Skin of body (tissue), 2 donors: ENCODE results near the gene USHBP1. TPM values are rescaled to one million over a fixed set of nuclear protein-coding genes. Genes with fewer than 3 reads are reported as not detected.
A peak's percentile ranks its signal among the peaks of the same experiment; 100 is the strongest.

Experiments
- DNase-seq: peaks from one replicate; lab custom pipeline; 2025; lab: John Stamatoyannopoulos, UW
- total RNA-seq: library from RNA; depleted of rRNA; stranded (reverse); fragments of >200 nt; gene quantifications from one replicate; pipeline ENCODE4 v1.2.3, GENCODE V29; 2014

Gene USHBP1
- total RNA-seq, 1 donor from 2014 or later, result 2.0 TPM

DNA sequence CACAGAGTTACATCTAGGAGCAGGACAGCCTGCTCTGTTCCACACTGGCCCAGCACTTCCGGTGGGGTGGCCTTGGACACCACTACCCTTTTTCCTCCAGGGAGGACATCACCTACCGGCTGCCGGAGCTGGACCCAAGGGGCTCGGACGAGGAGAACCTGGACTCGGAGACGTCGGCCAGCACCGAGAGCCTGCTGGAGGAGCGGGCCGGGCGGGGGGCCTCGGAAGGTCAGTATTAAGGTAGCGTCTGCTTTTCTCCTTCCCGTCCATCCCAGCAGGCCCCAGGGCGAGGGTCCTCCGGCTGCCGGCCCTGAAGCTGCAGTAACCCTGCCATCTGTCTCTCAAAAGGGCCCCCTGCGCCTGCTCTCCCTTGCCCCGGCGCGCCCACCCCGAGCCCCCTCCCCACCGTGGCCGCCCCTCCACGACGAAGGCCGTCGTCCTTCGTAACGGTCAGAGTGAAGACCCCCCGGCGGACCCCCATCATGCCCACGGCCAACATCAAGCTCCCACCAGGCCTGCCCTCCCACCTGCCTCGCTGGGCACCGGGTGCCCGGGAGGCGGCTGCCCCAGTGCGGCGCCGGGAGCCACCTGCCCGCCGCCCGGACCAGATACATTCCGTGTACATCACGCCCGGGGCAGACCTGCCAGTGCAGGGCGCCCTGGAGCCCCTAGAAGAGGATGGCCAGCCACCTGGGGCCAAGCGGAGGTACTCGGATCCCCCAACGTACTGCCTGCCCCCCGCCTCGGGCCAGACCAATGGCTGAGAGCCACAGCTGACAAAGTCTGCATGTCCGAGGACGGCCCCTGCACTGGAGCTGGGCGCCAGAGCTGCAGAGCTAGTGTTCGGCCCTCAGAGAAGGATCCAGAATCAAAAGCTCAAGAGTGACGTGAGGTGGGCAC, 52.7 kb downstream of the USHBP1 start:
- no peak for DNase-seq

DNA sequence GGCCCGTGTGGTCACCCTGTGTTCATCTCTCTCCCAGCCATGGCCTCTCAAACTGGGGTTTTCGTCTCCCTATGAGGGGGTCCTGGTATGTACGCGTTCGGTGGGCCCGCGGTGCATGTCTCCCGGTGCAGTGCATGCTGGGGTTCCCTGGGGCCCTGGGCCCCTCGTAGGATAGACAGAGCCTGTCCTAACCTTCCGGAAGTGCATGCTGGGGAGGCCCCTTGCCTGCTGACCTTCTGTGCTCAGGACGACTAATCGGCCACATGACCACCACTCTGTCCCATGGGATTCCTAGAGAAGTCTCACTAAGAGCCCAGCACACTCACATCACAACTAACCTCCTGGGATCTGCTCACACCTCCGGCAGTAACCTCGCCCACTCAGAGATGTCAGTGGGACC, 54.2 kb downstream of the USHBP1 start:
- DNase-seq, result no peak

DNA sequence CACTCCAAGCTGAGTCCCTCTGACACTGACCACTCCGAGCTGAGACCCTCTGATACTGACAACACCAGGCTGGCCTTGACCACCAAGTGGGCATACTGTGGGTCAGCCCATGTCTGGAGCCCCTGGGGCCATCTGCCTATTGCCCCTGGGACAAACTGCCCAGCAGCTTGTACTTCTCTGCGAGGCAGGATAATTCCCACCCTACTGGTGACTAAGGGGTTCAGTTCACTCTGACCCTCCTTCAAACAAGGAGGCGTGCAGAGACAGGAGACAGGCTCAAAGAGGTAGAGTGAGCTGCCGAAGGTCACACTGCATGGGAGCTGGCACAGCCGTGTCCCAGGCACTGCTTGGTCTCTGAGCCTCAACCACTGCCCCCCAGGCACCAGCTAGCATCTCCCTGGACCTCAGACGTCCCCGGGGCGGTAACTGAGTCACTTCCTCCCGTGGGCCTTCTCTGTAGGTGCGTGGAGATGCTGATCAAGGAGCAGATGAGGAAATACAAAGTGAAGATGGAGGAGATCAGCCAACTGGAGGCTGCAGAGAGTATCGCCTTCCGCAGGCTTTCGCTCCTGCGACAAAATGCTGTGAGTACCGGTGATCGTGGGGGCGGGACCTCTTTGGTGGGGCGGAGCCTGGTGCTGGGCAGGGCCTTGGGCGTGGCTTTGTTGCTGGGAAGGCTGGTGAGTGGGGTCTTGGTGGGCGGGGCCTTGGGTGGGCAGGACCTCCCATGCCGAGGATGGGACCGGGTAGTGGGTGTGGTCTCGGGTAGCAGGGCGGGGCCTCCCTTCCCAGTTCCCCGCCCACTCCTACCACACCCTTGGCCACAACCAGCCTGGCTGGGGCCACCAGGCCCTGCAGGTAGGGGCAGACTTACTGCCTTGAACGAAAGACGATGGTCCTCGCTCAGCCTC, 55.2 kb downstream of the USHBP1 start:
- DNase-seq, result no peak

DNA sequence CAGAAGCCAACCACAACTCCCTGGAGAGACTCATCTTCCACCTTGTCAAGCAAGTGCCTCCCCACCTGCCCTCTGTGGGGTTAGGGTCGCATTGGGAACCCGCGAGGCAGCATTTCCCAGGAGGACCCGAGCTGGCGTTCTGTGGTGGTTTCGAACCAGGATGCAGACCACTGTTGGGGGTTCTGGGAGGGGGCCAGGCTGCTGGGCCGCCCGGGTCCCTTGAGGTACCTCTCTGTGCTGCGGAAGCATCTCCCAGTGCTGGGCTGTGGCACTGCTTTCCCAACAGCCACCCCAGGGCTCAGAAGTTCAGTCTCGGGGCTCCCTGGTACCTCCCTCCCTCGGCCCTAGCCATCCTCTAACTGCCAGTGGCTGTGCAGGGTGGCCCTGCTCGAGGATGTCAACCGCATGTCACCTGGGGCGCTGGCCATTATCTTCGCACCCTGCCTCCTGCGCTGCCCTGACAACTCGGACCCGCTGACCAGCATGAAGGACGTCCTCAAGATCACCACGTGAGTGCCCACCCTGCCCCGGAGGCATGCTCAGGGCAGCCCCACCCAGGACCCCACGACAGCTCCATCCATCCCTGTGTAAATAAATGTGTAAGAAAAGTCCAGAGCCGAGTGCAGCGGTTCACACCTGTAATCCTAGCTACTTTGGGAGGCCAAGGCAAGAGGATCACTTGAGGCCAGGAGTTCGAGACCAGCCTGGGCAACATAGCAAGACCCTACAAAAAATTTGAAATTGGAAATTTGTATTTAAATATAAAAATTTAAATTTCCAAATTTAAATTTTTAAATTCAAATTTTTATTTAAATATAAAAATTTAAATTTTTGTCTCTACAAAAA, 57.6 kb downstream of the USHBP1 start:
- DNase-seq, result no peak

DNA sequence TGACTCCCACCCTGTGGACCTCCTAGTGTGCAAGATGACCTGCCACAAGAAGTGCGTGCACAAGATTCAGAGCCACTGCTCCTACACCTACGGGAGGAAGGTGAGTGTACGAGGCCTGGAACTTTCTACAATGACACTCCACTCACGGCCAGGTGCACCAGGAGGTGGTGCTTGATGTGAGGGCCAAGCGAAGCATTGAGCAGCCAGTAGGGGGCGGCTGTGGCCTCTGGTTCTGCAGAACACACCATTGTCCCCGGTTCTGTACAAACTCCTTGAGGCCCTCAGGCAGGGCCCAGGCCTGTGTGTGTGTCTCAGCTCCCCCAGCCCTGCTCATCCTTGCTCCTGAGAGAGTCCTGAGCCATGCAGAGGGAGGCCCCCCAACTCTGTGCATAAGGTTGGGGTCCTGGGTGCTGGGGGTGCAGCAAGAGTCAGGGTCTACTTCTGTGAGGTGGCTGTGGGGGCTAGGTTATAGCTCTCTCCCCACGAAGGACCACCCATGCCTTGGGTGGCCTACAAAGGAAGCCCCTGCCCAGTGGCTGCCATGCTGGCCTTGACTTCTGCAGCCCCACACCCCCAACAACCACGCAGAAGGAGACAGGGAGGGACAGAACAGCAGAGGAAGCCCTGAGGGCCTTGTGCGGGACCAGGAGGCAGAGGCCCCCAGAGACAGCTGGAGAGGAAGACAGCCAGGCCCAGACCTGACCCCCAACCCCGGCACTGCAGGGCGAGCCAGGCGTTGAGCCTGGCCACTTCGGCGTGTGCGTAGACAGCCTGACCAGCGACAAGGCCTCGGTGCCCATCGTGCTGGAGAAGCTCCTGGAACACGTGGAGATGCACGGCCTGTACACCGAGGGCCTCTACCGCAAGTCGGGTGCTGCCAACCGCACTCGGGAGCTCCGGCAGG, 59.1 kb downstream of the USHBP1 start:
- DNase-seq, result peak; percentile 25

DNA sequence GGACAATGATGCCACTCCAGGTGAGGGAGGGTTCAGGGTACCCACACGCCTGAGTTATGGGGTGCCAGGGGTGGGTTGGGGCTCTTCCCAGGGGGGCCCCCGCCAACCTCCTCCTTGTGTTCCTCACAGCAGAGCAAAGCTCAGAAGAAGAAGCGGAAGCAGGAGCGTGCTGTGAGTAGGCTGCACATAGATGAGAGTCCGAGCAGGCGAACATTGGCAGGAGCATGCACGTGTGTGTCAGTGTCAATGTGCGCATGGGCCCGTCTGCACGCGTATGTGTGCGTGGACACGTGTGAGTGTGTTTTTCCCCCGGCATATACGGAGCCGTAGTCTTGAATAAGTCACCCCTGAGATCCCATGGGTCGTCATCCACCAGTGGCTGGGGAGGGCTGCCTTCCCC, 61.8 kb downstream of the USHBP1 start:
- no peak for DNase-seq

DNA sequence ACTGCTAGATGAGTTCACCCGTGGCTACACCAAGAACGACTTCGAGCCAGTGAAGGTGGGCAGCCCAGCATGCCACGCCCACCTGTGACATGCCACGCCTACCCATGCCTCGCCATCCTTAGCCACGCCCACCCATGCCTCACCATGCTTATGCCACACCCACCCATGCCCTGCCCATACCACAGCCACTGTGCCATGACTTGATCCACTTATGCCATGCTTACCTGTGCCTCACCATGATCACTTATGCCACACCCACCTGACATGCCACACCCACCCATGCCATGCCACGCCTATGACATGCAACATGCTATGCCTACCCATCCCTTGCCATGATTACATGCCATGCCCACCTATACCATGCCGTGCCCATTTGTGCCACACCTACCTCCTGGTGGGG, 62.3 kb downstream of the USHBP1 start:
- DNase-seq, result no peak

DNA sequence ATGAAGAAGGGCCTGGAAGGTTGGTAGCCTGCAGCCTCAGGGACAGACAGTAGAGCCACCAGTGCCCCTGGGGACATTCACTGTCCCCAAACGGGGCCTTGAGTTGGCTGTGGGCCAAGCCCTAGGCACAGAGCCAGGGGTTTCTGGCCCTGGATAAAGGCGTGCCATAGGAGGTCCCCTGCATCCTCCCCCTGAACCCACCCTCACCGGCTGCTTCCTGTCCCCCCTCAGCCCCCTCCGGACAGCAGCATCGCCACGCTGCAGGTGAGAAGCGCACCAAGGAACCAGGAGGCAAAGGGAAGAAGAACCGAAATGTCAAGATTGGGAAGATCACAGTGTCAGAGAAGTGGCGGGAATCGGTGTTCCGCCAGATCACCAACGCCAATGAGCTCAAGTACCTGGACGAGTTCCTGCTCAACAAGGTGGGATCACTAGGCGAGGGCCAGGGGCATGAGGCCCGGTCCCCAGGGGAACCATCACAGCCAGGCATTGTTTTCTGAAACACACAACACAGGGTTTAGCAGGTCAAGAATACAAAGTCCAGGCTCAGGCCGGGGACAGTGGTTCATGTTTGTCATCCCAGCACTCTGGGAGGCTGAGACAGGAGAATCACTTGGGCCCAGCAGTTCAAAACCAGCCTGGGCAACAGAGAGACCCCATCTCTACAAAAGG, 64.0 kb downstream of the USHBP1 start:
- no peak for DNase-seq

Other genes starting within 250 kb of the USHBP1 start
- 4.0 TPM for gene CPAMD8, start 237.9 kb downstream of the USHBP1 start, total RNA-seq
- 4.5 TPM for gene HAUS8, start 189.3 kb downstream of the USHBP1 start, total RNA-seq
- 27.5 TPM for gene MYO9B, start 189.0 kb downstream of the USHBP1 start, total RNA-seq
- gene USE1, start 49.4 kb downstream of the USHBP1 start, total RNA-seq, result 13.2 TPM
- 3.7 TPM for gene OCEL1, start 38.5 kb downstream of the USHBP1 start, total RNA-seq
- gene NR2F6, start 18.8 kb downstream of the USHBP1 start, total RNA-seq, result 14.4 TPM
- gene BABAM1, start 2.7 kb upstream of the USHBP1 start, total RNA-seq, result 43.6 TPM
- gene ANKLE1, start 17.2 kb upstream of the USHBP1 start, total RNA-seq, result 0.49 TPM
- gene ABHD8, start 38.7 kb upstream of the USHBP1 start, total RNA-seq, result 5.7 TPM
- 20.3 TPM for gene MRPL34, start 41.1 kb upstream of the USHBP1 start, total RNA-seq
- 7.9 TPM for gene DDA1, start 44.8 kb upstream of the USHBP1 start, total RNA-seq
- 6.7 TPM for gene ANO8, start 70.1 kb upstream of the USHBP1 start, total RNA-seq
- gene GTPBP3, start 72.8 kb upstream of the USHBP1 start, total RNA-seq, result 10.6 TPM
- gene PLVAP, start 112.6 kb upstream of the USHBP1 start, total RNA-seq, result 10.9 TPM
- not detected for gene CCDC194, start 129.5 kb upstream of the USHBP1 start, total RNA-seq
- 6.9 TPM for gene BST2, start 140.9 kb upstream of the USHBP1 start, total RNA-seq
- 19.2 TPM for gene MVB12A, start 155.3 kb upstream of the USHBP1 start, total RNA-seq
- 0.69 TPM for gene TMEM221, start 183.9 kb upstream of the USHBP1 start, total RNA-seq
- gene NXNL1, start 196.2 kb upstream of the USHBP1 start, total RNA-seq, result not detected
- 19.6 TPM for gene SLC27A1, start 205.8 kb upstream of the USHBP1 start, total RNA-seq
- 36.3 TPM for gene PGLS, start 246.9 kb upstream of the USHBP1 start, total RNA-seq